ENCODE measurements around the gene ACIN1. TPM values are rescaled to one million over a fixed set of nuclear protein-coding genes. Genes with fewer than 3 reads are reported as not detected.

Gene ACIN1
- total RNA-seq = 84.7 and 85.7 TPM in 2 replicates

GRCh38 chr14:23094666-23095195 lies at the start of gene ACIN1:
ACIN1 (minus strand) TSS chr14:23095136; CDS start chr14:23095112, 24 bp downstream.

GRCh38 chr14:23118506-23119362 lies 23.8 kb upstream of the ACIN1 start, which contains the start of gene CEBPE:
CEBPE (minus strand) TSS chr14:23119255; CDS start chr14:23119091, 164 bp downstream.

GRCh38 chr14:23104591-23105347 lies 9.8 kb upstream of the ACIN1 start, which contains the start of gene CIROP:
CIROP (minus strand) TSS chr14:23104989; CDS start chr14:23104920, 69 bp downstream.

GRCh38 chr14:23095196-23096108 lies 516 bp upstream of the ACIN1 start, which contains the start of gene C14orf119:
C14orf119 (plus strand) TSS chr14:23095505; CDS start chr14:23097659, 2,154 bp downstream.

GRCh38 chr14:23056956-23057756 lies 37.8 kb downstream of the ACIN1 start, which contains the start of gene CDH24:
CDH24 (minus strand) TSS chr14:23057520; CDS start chr14:23055733, 1,787 bp downstream.

GRCh38 chr14:23042162-23042965 lies 52.6 kb downstream of the ACIN1 start, which contains the start of gene PSMB11:
PSMB11 (plus strand) TSS chr14:23042212; CDS start chr14:23042226, 14 bp downstream.

GRCh38 chr14:23034498-23035302 lies 60.2 kb downstream of the ACIN1 start, which contains the start of gene PSMB5:
PSMB5 (minus strand) TSS chr14:23034900; CDS start chr14:23034881, 19 bp downstream.

GRCh38 chr14:23009939-23010726 lies 84.8 kb downstream of the ACIN1 start, which contains the start of gene C14orf93:
C14orf93 (minus strand) TSS chr14:23010143; CDS start chr14:22999023, 11,120 bp downstream.

Other genes with a start within 250 kb of the ACIN1 start
- 56.5 and 78.7 TPM in 2 replicates for gene LRP10, start 223.4 kb downstream of the ACIN1 start, total RNA-seq
- 0.12 and 0.26 TPM in 2 replicates for gene REM2, start 211.9 kb downstream of the ACIN1 start, total RNA-seq
- gene RBM23, start 176.0 kb downstream of the ACIN1 start, total RNA-seq = 60.1 and 75.9 TPM in 2 replicates
- 35.3 and 59.3 TPM in 2 replicates for gene PRMT5, start 165.8 kb downstream of the ACIN1 start, total RNA-seq
- 35.9 and 40.2 TPM in 2 replicates for gene HAUS4, start 138.0 kb downstream of the ACIN1 start, total RNA-seq
- 10.7 and 19.0 TPM in 2 replicates for gene AJUBA, start 112.6 kb downstream of the ACIN1 start, total RNA-seq
- 6.2 and 7.5 TPM in 2 replicates for gene C14orf93, start 85.0 kb downstream of the ACIN1 start, total RNA-seq
- gene PSMB5, start 60.2 kb downstream of the ACIN1 start, total RNA-seq = 167 and 209 TPM in 2 replicates
- gene PSMB11, start 52.9 kb downstream of the ACIN1 start, total RNA-seq = not detected in 2 replicates
- 3.0 and 3.4 TPM in 2 replicates for gene CDH24, start 37.6 kb downstream of the ACIN1 start, total RNA-seq
- gene C14orf119, start 369 bp upstream of the ACIN1 start, total RNA-seq = 68.8 and 72.7 TPM in 2 replicates
- 0.06 and 0.13 TPM in 2 replicates for gene CIROP, start 9.9 kb upstream of the ACIN1 start, total RNA-seq
- gene CEBPE, start 24.1 kb upstream of the ACIN1 start, total RNA-seq = not detected in 2 replicates
- gene SLC7A8, start 88.5 kb upstream of the ACIN1 start, total RNA-seq = 73.6 and 75.6 TPM in 2 replicates
- not detected in 2 replicates for gene RNF212B, start 142.8 kb upstream of the ACIN1 start, total RNA-seq
- 2.4 and 4.1 TPM in 2 replicates for gene HOMEZ, start 191.0 kb upstream of the ACIN1 start, total RNA-seq
- 2.8 and 3.5 TPM in 2 replicates for gene PPP1R3E, start 207.7 kb upstream of the ACIN1 start, total RNA-seq
- 21.0 and 26.2 TPM in 2 replicates for gene BCL2L2, start 211.7 kb upstream of the ACIN1 start, total RNA-seq
- 69.9 and 83.4 TPM in 2 replicates for gene PABPN1, start 226.3 kb upstream of the ACIN1 start, total RNA-seq